CD4-positive, alpha-beta T cell treated with Interleukin-1 beta for 1 hour (primary cell): ENCODE results near the gene TC2N.
"Not testable (repeated sequence)": the region's sequence is repeated elsewhere in the genome, so short reads cannot be mapped to it uniquely, and the experiment has no call there.

ENCODE experiments used
- DNase-seq, 2 donors: peaks; one replicate each; pipeline ENCODE4 v3.0.0-alpha.2; 2020 to 2022

The TC2N gene

DNA sequence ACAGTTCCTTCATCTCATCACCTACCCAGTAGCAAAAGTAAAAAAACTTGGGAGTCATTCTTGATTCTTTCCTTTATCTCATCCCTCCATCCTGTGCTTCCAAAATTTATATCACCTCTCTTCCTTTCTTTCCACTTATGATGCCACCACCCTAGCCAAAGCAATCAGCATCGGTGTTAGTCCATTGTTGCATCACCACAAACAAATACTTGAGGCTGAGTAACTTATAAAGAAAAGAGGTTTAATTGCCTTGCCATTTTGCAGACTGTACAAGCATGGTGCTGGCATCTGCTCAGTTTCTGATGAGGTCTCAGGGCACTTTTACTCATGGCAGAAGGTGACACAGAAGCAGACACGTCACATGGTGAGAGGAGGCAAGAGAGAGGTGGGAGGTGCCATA lies 115.6 kb downstream of the TC2N start:
- no peak for DNase-seq

DNA sequence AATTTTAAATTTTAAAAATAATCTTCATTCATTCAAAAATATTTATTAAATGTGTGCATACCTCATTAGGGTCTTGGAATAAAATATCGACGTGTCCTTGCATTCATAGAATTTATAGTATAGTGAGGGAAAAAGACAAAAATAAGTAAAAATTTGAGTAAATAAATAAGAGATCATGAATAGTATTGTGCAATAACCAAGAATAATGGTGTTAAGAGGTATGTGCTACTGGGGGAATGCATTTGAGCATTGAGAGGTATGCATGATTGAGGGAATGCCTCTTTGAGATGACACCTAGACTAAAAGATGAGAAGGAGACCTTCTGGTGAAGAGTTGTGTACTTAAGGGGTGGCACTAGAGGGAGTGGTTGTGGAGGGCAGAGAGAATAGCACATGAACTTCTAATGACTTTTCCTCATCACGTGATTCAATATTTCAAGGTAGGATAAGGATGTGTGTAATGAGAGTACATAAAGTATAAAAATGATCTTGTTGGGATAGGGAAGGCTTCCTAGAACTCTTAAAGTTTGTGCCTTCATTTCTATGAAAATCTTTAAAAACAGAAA lies 116.6 kb downstream of the TC2N start:
- DNase-seq, result no peak

GRCh38 chr14:91749868-91750267 lies 117.5 kb downstream of the TC2N start:
- no peak for DNase-seq

GRCh38 chr14:91748049-91748448 lies 119.3 kb downstream of the TC2N start:
- no peak for DNase-seq

GRCh38 chr14:91745344-91745743 lies 122.0 kb downstream of the TC2N start:
- no peak for DNase-seq

GRCh38 chr14:91744068-91744480 lies 123.3 kb downstream of the TC2N start:
- DNase-seq, result no peak

DNA sequence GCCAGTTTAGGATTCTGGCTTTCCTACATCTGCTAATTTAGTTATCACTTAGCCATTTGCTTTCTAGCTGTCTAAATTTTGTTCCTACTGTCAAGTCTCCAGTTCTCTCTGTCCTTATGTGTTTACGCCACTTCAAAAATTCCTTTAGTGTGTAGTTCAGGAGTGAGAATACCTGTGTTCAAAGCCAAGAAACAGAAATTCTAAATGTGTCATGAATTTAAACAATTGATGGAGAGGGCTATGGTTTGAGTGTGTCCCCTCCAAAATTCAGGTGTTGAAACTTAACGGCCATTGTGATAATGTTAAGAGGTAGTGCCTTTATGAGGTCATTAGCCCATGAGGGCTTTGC lies 124.1 kb downstream of the TC2N start:
- DNase-seq, result no peak

- DNase-seq, result no peak
Measured at GRCh38 chr14:91742621-91743304, 124.6 kb downstream of the TC2N start.

GRCh38 chr14:91739867-91740266 lies 127.5 kb downstream of the TC2N start:
- DNase-seq, result not testable (repeated sequence)

GRCh38 chr14:91737619-91738018 lies 129.7 kb downstream of the TC2N start:
- DNase-seq, result no peak

DNA sequence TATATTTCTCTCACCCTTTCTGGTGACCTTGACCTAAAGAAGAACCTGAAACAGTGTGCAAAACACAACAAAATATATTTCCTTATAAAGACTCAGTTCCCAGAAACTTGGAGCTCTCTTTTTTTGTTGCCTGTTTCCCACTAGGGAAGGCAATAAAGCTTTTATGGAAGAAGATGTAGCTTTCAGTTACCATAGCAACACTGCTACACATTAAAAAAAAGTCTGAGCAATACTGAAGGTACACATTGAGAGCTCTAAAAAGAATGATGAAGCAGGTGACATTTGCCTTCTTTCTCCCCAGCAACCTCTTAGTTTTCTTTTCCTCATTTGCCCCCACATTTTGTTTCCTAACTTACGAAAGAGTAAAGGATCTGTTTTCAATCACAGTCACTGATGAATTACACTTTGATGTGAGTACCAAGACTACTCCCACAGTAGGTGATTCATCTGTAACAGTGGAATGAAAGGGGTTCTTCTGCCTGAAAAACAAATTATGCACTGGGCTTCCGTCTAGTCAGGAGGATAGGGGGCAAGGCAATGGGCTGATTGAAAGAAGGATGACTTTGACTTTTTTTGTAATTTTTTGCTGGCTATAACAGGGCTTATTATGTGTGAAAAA lies 134.4 kb downstream of the TC2N start:
- DNase-seq, result no peak

- no peak for DNase-seq
Measured at GRCh38 chr14:91732439-91732838, 134.9 kb downstream of the TC2N start.

DNA sequence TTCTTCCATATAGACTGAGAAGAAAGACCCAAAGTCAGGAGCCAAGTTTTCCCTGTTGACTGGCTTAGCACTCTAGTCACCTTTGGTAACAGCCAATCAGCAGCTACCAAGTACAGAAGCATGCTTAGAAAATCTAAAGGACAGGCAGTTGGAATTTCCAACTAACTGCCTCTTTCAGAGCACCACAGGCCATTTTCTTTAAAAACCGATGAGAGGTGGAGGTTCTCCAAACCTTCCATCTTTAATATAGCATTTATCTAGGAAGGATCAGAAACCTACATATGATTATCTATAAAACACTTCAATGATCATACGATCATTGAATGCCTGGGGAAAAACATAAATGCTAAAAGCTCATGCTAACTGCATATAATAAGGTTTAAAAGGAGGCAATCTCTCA lies 135.3 kb downstream of the TC2N start, which contains the start of gene CATSPERB:
TSS of gene CATSPERB (minus strand) at position 101 of the 400 bp plus-strand sequence. CDS start 2,607 bp downstream, outside the sequence.
- DNase-seq, result no peak

- no peak for DNase-seq
Measured at GRCh38 chr14:91731018-91731417, 136.3 kb downstream of the TC2N start.

GRCh38 chr14:91729756-91730155 lies 137.6 kb downstream of the TC2N start:
- no peak for DNase-seq
